ENCODE results near the gene PEX3. TPM values are rescaled to one million over a fixed set of nuclear protein-coding genes. Genes with fewer than 3 reads are reported as not detected.
A peak's percentile ranks its signal among the peaks of the same experiment; 100 is the strongest.

PEX3 gene
- total RNA-seq (23.2 and 31.1 TPM in 2 replicates), polyA plus RNA-seq (5.5 and 9.3 TPM in 2 replicates), polyA minus RNA-seq (7.1 and 22.0 TPM in 2 replicates)
- total RNA-seq (2013): 32.5 TPM

GRCh38 chr6:143450453-143451371 is at the start of gene PEX3, which contains the start of gene ADAT2:
Gene PEX3, plus strand, starts transcription at chr6:143450805. Its CDS starts 238 bp downstream, at chr6:143451043.
Gene ADAT2, minus strand, starts transcription at chr6:143450695. Its CDS starts 37 bp downstream, at chr6:143450658.
- H4K20me1 ChIP-seq (ENCODE audit: control insufficient read depth, insufficient read depth, low read length, poor library complexity, severe bottlenecking): no peaks in the 10 kb centered on the region
- peak; percentile 96 for DNase-seq
- peak within 1 kb of the TSS; percentile 87 for H3K4me2 ChIP-seq (replicated peaks; ENCODE audit: low read depth, low read length, poor library complexity, severe bottlenecking)
- peak; percentile 95 for ATAC-seq (ENCODE audit: low read depth)
- no peaks in the 10 kb centered on the region for H3K9me3 ChIP-seq (ENCODE audit: control extremely low read depth in 1 of 3, control insufficient read depth in 2 of 3, insufficient read depth in 1 of 3, low read length in 2 of 3)
- Mint-ChIP-seq H3K27ac (peak within 1 kb of the TSS; percentile 94), H3K27me3 (no peaks in the 10 kb centered on the region), H3K9me3 (ENCODE audit: insufficient read depth) (no peaks in the 10 kb centered on the region), H3K4me3 (peak within 1 kb of the TSS; percentile 95), H3K4me1 (peaks cover 33% of the 10 kb centered on the region)
- H3K4me1 ChIP-seq (ENCODE audit: control insufficient read depth in 2 of 2, insufficient read depth in 2 of 2, low read length in 2 of 2): peaks cover 15 to 18% of the 10 kb centered on the region in 2 donors
- H3K79me2 ChIP-seq (ENCODE audit: control insufficient read depth, insufficient read depth, low read length): peaks cover 24% of the 10 kb centered on the region
- under 1% methylated on average over 51 of the region's 56 CpGs for WGBS (ENCODE audit: insufficient coverage)
- ChIA-PET POLR2A (interaction anchor here (0.9 to 1.9 kb wide), 3 partner anchors 60 to 504 kb away, joined by 3 to 10 read pairs (median 4); partner anchors contain the start of genes FUCA2 and LTV1), CTCF (interaction anchor here (0.6 to 1.7 kb wide), 6 partner anchors 8 to 1303 kb away, joined by 3 to 4 read pairs (median 3); partner anchors contain the start of genes FUCA2 and VTA1)
- peak within 1 kb of the TSS; percentile 69 to 95 (median 87) for H3K4me3 ChIP-seq (ENCODE audit: control extremely low read depth in 1 of 5, extremely low read depth in 1 of 5, insufficient read depth in 1 of 5, low read depth in 2 of 5, low read length in 4 of 5)
- H3K9ac ChIP-seq (ENCODE audit: low read length): peak within 1 kb of the TSS; percentile 81
- H3K27ac ChIP-seq (ENCODE audit: low read length in 2 of 2): peak within 1 kb of the TSS; percentile 59 to 82
- TF ChIP-seq EZH2 (IDR thresholded peaks at IDR 0.05; ENCODE audit: borderline replicate concordance, insufficient read depth, low read depth, low read length, poor library complexity, severe bottlenecking) (no peak), CTCF (IDR thresholded peaks at IDR 0.05) (no peak)
- intact Hi-C loops (cut with micrococcal nuclease): loop anchor here (1.0 to 10.0 kb wide), 10 partner anchors 61 to 1303 kb away; partner anchors contain the start of genes AIG1, FUCA2, LTV1 and NMBR
- H3K27me3 ChIP-seq (replicated peaks in 1 of 4; ENCODE audit: control extremely low read depth in 1 of 4, control insufficient read depth in 3 of 4, insufficient read depth in 4 of 4, low read length in 3 of 4): no peaks in the 10 kb centered on the region
- H2AFZ ChIP-seq (ENCODE audit: insufficient read depth, low read depth, low read length, poor library complexity, severe bottlenecking): peak within 1 kb of the TSS; percentile 98
- H3K36me3 ChIP-seq (replicated peaks in 1 of 2; ENCODE audit: control extremely low read depth in 1 of 2, control insufficient read depth in 1 of 2, extremely low read depth in 1 of 2, insufficient read depth in 2 of 2, low read length in 1 of 2): no peaks in the 10 kb centered on the region
